HG03135 (cell line): Measurements from ENCODE around the gene SLFN12.
"Not testable (repeated sequence)": the region's sequence is repeated elsewhere in the genome, so short reads cannot be mapped to it uniquely, and the experiment has no call there.

Source experiments
- ATAC-seq: cut with Tn5 transposase; IDR thresholded peaks from one replicate; pipeline ENCODE4 v1.9.1; 2021; ENCODE audit warnings: mild to moderate bottlenecking, moderate library complexity; ENCODE audit not compliant: unreplicated experiment

SLFN12 gene

DNA sequence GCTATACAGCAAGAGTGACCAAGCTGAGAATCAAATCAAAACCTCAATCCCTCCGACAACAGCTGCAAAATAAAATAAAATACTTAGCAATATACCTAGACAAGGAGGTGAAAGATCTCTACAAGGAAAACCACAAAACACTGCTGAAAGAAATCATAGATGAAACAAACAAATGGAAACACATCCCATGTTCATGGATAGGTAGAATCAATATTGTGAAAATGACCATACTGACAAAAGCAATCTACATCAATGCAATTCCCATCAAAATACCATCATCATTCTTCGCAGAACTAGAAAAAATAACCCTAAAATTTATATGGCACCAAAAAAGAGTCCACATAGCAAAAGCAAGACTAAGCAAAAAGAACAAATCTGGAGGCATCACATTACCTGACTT lies 17.6 kb downstream of the SLFN12 start:
- ATAC-seq, result not testable (repeated sequence)

DNA sequence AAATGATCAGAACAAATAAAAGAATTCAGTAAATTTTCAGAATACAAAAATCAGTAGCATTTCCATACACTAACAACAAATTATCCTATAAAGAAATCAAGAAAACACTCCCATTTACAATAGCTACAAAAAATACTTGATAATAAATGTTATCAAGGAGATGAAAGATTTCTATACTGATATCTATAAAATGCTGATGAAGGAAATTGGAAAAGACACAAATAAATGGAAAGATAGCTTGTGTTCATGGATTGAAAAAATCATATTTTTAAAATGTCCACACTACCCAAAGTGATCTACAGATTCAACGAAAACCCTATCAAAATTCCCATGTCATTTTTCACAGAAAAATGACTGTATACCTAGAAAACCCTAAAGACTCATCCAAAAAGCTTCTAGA lies 18.1 kb downstream of the SLFN12 start:
- no peak for ATAC-seq

DNA sequence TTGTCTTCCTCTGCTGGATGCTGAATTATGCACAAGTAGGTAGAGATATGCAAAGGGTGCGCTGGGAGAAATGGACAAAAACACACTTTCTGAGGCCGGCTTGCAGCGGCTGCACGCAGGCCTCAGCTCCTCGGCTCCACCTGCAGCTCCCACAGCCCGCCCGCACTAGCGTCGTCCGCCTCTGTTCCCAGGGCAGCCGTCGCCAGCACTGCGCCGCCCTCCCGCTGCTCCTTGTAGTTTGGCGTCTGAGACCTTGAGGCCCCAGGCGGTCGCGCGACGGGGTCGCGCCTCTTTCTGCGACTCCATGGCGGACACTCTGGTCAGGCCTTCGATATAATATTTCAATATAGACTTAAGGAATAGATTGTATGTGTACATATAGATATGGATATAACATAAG lies 24.8 kb downstream of the SLFN12 start:
- ATAC-seq, result no peak

DNA sequence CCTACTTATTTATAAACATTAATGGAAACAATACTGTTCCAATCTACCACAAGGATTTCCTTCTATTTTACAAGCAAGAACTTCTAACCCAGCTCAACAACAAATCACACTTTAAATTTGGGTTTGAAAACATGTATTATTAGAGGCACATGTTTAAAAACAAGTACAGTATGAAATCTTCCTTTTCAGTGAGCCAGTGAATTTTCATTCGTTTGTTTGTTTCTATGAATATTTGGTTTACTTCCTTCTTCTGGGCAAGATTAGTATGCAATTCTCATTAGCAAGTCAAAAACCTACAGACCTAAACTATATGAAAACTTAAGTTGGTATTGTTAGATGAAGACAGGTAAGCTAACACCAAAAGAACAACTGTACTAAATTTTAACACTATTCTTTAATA lies 25.7 kb downstream of the SLFN12 start:
- ATAC-seq, result no peak

- ATAC-seq, result no peak
These were observed 27.9 kb downstream of the SLFN12 start for GRCh38 chr17:35404360-35404759.

DNA sequence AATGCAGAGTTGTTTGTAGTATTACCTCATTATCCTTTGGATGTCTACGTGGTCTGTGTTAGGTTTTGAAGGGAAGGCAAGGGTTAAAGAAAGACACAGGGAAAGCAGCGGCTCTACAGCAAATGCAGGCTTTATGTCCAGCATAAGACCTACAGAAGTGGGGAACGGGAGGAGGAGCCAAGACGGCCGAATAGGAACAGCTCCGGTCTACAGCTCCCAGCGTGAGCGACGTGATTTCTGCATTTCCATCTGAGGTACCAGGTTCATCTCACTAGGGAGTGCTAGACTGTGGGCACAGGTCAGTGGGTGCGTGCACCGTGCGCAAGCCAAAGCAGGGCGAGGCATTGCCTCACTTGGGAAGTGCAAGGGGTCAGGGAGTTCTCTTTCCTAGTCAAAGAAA lies 38.5 kb downstream of the SLFN12 start:
- ATAC-seq, result not testable (repeated sequence)

DNA sequence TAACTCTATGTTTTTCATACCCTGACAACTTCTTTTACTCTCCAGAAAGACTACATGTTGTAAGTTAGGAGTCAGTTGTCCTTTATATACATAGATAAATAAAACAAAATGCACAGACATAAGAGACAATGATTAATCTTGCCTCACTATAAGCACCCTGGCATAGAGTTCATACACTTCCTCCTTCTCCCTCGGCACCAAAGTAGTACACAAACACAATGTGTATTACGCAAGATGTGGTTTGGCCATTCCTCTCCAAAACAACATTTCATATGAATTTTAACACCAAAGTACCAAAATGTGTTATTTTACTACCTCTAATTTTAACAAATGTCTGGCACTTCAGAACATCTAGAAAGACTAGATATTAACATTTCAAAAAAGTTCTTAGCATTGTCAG lies 41.6 kb downstream of the SLFN12 start:
- no peak for ATAC-seq

DNA sequence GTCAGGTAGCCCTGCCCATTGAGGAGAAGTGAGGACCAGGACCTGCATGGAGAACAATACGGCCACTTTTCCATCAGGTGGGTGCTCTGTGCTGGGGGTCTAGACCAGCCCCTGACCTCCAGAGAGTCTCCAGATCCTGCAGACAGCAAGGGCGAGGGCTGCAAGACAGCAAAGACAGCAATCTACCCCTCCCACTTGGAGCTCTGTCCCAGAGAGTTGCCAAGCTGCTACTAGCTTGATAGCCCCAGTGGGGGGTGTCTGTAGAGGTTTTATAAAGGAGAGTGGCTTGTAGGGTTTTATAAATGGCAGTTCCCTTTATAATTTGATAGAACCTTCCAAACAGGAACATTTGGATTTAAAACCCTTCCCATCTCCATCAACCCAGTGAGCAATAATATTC lies 42.1 kb downstream of the SLFN12 start:
- ATAC-seq, result no peak

- no peak for ATAC-seq
These were observed 44.8 kb downstream of the SLFN12 start for GRCh38 chr17:35387496-35387895.

GRCh38 chr17:35377706-35378105 lies 54.6 kb downstream of the SLFN12 start:
- ATAC-seq, result no peak

GRCh38 chr17:35377068-35377467 lies 55.2 kb downstream of the SLFN12 start:
- ATAC-seq, result no peak

DNA sequence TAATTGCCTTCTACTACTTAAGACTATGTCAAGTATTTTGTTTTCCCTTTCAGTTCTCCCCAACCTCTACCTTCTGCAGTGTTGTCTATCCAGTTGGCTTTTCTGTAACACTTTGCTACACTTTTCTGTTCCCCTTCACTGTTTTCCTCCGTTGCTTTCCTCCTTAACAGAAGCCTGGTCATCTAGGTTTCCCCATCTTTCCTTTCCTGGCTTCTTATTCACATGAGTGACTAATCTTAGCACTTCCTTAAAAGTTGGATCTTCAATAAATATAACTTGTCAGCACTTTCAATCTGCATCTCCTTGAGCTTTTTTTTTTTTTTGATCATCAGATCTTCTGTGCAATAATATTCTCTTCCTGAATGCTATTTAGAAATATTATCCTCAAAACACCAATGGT lies 56.1 kb downstream of the SLFN12 start:
- ATAC-seq, result no peak

- no peak for ATAC-seq
These were observed 57.4 kb downstream of the SLFN12 start for GRCh38 chr17:35374766-35375344.

DNA sequence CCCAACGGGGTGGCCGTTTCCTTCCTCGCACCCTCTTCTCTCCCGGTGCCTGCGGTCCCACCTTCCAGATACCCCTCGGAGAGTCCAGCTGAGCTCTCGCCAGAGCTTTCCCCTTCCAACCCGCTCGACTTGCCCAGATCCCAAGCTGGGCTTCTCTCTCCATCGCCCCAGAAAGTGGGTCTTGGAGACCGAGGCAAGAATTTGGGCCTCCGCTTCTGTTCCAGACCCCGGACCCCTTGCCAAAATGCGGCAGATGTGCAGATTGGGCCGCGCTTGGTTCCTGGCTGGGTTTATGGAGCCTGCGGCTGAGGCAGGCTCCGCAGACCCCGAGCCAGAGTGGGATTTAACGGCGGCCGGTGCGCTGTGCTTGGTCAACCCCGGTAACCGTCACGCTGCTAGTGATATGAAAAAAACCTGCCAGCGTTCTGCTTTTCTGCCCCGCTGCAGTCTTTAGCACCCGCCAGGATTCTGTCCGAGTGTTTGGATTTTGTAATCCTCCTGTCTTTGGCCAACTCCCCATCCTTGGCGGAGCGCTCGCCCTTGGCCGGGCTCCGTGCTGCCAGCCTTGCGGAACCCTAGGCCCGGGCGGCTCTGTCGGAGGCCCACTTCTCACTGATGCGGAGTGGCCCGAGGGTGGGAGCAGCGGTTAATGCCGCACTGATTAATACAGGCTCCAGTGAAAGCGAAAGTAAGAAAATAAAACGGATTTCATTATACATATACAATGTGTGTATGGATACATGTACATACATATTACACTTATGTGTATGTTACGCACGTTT lies 58.1 kb downstream of the SLFN12 start:
- peak; percentile 48 for ATAC-seq

- peak; percentile 44 for ATAC-seq
These were observed 58.7 kb downstream of the SLFN12 start, which contains the start of gene SLFN11 for GRCh38 chr17:35373534-35373983. Gene SLFN11, minus strand, starts transcription at chr17:35373621. Its CDS starts 9,814 bp downstream, at chr17:35363807.

DNA sequence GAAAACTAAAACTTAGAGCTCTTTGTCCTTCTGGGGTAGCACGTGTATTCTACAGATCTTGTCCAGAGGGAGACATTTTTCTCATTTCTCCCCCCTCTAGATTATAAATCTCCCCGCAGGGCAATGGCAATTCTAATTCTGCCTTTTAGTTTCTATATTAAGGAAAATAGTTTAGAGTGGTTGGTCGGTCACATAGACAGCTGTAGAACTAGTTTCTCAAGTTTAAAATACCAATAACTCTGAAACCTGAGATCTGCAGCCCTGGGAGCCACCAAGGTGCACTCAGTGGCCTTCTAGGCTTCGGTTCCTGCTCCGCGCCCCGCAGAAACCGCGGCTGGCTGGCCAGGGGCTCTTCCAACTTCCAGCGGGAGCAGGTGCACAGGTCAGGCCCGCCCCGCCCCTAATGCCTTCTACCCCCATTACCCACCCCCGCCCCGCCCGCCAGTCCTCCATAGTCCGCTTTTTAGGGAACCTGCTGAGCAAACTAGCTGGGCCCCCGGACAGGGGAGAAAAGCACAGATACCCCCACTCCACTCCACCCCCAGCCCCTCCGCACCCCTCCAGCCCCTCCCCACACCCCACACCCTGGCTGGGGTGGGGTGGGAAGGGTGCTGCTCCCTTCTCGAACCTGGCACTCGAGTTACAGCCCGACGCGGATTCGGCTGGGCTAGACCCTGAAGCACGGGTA lies 59.3 kb downstream of the SLFN12 start:
- no peak for ATAC-seq

DNA sequence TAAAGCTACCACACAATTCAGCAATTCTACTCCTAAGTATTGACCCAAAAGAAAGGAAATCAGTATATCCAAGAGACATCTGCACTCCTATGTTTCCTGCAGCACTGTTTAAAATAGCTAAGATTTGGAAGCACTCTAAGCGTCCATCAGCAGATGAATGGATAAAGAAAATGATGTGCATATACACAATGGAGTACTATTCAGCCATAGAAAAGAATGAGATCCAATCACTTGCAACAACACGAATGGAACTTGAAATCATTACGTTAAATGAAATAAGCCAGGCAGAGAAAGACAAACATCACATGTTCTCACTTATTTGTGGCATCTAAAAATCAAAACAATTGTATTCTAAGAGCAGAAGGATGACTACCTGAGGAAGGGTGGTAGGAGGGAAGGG lies 60.4 kb downstream of the SLFN12 start:
- ATAC-seq, result no peak

GRCh38 chr17:35368081-35368830 lies 64.0 kb downstream of the SLFN12 start:
- ATAC-seq, result peak; percentile 96

DNA sequence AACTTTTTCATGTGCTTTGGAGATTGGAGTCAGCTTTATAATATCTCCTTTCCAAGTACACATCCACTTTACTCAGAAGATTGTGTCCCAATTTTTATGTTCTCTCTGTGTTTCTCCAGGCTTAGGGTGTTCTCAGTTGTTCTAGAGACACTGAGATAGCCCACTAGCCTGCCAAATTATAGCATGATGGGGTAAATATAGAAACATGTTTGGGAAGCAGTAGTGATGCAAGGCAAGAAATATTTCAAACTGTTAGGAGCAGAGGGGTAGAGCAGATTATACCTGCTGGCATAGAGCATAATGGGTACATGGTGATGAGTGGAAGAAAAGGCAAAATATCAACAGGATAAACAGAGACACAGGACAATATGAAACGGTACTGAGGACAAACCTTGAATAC lies 71.3 kb downstream of the SLFN12 start:
- no peak for ATAC-seq
